Measurements from ENCODE around the gene BGN. TPM values are rescaled to one million over a fixed set of nuclear protein-coding genes. Genes with fewer than 3 reads are reported as not detected.

The BGN gene
- total RNA-seq, 1 experiment from 2014 or later, result 1.2 TPM

DNA sequence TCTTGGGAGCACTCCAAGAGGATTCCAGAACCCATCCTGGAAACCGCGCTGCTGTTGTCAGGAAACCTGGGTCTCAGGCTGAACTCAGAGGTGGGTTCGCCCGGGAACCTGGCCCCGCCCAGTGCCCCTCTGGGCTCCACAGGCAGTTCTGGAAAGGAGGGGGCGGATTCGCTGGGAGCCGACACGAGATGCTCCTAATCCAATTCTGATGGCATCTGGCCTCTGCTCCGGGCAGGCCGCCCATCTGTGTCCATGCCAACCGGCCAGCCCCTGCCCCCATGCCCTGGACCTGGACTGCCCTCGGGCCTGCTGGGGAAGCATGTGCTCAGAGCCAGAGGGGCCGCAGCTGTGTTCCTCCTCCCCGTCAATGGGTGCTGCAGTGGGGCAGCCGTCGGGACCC, 43.6 kb downstream of the BGN start:
- H3K36me3 Mint-ChIP-seq (ENCODE audit: insufficient read depth in 1 of 3, low read depth in 3 of 3), result peaks cover 0 to 2% (median 0%) of the 10 kb centered on the region in 3 experiments; a peak in 3 of 7 replicates
- Histone ChIP-seq H4K91ac (ENCODE audit: insufficient read length, low read depth, low read length) (no peak overlapping the region), H3K14ac (ENCODE audit: insufficient read depth, low read length) (no peak overlapping the region), H4K5ac (ENCODE audit: insufficient read length, low read depth, low read length) (no peak overlapping the region), H2BK12ac (ENCODE audit: insufficient read length, low read depth, low read length) (no peak overlapping the region), H3K27ac (ENCODE audit: insufficient read length, low read depth, low read length) (no peak overlapping the region), H3K79me1 (ENCODE audit: insufficient read depth, low read depth, low read length, poor library complexity, severe bottlenecking) (no peaks in the 10 kb centered on the region), H3K23ac (ENCODE audit: insufficient read length, low read depth, low read length) (no peak overlapping the region), H2BK15ac (ENCODE audit: low read depth, low read length) (no peak overlapping the region), H3K18ac (ENCODE audit: insufficient read length, low read depth, low read length) (no peak overlapping the region), H3K27me3 (ENCODE audit: insufficient read depth, low read length) (no peaks in the 10 kb centered on the region), H2BK20ac (ENCODE audit: low read depth, low read length, poor library complexity, severe bottlenecking) (no peak overlapping the region), H2AK5ac (ENCODE audit: insufficient read length, low read length) (no peak overlapping the region), H3T11ph (ENCODE audit: low read length) (no peak overlapping the region), H2BK5ac (ENCODE audit: insufficient read length, low read length) (no peak overlapping the region), H3K4me2 (ENCODE audit: insufficient read depth, insufficient read length, low read length) (no peak overlapping the region), H4K8ac (replicated peaks; ENCODE audit: insufficient read length, low read depth, low read length) (no peak overlapping the region), H3K9ac (ENCODE audit: extremely low read depth, insufficient read length, low read length) (no peak overlapping the region), H2BK120ac (ENCODE audit: low read depth, low read length, poor library complexity, severe bottlenecking) (no peak overlapping the region), H3K4ac (ENCODE audit: low read depth, low read length) (no peak overlapping the region), H4K20me1 (ENCODE audit: control insufficient read depth, insufficient read depth, insufficient read length) (no peaks in the 10 kb centered on the region), H3K4me1 (ENCODE audit: insufficient read depth, low read length) (no peaks in the 10 kb centered on the region), H2AFZ (ENCODE audit: low read length) (no peak overlapping the region), H3K79me2 (ENCODE audit: insufficient read depth, low read length) (no peaks in the 10 kb centered on the region), H3K9me3 (ENCODE audit: control insufficient read depth, low read depth, low read length) (peaks cover 4% of the 10 kb centered on the region), H3K23me2 (ENCODE audit: insufficient read length, low read depth, low read length, poor library complexity, severe bottlenecking) (peaks cover 3% of the 10 kb centered on the region), H3K56ac (ENCODE audit: insufficient read length, low read depth, low read length) (no peak overlapping the region)
- no peak overlapping the region for H3K4me3 Mint-ChIP-seq
- no CpG with 5 or more reads among the region's 17 CpGs for WGBS (ENCODE audit: extremely low coverage, insufficient read length, low lambda C conversion rate)
- H3K4me1 Mint-ChIP-seq, result no peaks in the 10 kb centered on the region
- no peak for DNase-seq
- H3K9me3 Mint-ChIP-seq, result peaks cover 50 to 73% of the 10 kb centered on the region in 2 experiments
- H3K27me3 Mint-ChIP-seq (ENCODE audit: low read depth), result peaks cover 10% of the 10 kb centered on the region
- H3K27ac Mint-ChIP-seq, result no peak overlapping the region
- TF ChIP-seq, protein P1, sequence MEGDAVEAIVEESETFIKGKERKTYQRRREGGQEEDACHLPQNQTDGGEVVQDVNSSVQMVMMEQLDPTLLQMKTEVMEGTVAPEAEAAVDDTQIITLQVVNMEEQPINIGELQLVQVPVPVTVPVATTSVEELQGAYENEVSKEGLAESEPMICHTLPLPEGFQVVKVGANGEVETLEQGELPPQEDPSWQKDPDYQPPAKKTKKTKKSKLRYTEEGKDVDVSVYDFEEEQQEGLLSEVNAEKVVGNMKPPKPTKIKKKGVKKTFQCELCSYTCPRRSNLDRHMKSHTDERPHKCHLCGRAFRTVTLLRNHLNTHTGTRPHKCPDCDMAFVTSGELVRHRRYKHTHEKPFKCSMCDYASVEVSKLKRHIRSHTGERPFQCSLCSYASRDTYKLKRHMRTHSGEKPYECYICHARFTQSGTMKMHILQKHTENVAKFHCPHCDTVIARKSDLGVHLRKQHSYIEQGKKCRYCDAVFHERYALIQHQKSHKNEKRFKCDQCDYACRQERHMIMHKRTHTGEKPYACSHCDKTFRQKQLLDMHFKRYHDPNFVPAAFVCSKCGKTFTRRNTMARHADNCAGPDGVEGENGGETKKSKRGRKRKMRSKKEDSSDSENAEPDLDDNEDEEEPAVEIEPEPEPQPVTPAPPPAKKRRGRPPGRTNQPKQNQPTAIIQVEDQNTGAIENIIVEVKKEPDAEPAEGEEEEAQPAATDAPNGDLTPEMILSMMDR (conservative IDR thresholded peaks at IDR 0.05), result no peak
